Fibroblast of mammary gland (primary cell): ENCODE data around the gene NR1D1.

Experiments used
- DNase-seq: peaks from one replicate; pipeline ENCODE4 v3.0.0-alpha.2; 2010; ENCODE audit warnings: low read depth
- H3K4me3 ChIP-seq: 2 replicates; pipeline ENCODE4 v1.5.1; 2011; ENCODE audit warnings: low read depth, mild to moderate bottlenecking, low read length, moderate library complexity; ENCODE audit not compliant: control insufficient read depth
- TF ChIP-seq, protein P1 (sequence below): conservative IDR thresholded peaks from 2 replicates; pipeline ENCODE4 v1.5.1; 2011; ENCODE audit warnings: low read depth, low read length, inconsistent platforms; ENCODE audit not compliant: control insufficient read depth, insufficient read depth

Gene NR1D1

DNA sequence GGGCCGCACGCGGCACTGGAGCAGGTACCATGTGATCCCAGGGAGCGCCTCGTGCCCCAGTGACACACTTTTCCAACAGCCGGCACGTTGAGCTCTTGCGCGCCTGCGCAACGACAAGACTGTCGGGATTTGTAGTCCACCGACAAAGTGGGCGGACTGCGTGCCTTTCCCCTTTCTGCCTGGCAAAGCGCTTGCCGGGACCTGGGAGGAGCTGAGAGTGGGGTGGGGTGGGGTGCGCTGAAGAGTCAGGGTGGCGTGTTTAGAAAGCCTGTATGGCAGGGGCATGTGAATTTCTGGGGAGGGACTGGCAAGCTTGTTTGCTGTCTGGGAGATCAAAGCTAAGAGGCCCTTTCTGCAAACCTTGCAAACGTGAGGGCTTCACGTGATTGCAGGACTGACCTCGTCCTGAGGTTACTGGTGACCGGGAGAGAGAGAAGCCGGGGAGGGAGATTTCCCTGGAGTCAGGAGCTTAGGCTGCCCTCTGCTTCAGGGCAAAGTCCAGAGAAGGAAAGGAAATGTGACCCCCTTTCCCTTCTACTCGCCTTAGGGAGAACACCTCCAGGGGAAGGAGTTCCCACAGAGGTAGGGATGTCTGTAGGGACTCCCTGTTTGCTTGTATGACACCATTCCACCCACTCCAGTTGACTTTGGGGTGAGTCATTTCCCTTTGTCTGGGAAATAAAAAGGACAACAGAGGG, 429 bp upstream of the NR1D1 start:
- TF ChIP-seq, protein P1, sequence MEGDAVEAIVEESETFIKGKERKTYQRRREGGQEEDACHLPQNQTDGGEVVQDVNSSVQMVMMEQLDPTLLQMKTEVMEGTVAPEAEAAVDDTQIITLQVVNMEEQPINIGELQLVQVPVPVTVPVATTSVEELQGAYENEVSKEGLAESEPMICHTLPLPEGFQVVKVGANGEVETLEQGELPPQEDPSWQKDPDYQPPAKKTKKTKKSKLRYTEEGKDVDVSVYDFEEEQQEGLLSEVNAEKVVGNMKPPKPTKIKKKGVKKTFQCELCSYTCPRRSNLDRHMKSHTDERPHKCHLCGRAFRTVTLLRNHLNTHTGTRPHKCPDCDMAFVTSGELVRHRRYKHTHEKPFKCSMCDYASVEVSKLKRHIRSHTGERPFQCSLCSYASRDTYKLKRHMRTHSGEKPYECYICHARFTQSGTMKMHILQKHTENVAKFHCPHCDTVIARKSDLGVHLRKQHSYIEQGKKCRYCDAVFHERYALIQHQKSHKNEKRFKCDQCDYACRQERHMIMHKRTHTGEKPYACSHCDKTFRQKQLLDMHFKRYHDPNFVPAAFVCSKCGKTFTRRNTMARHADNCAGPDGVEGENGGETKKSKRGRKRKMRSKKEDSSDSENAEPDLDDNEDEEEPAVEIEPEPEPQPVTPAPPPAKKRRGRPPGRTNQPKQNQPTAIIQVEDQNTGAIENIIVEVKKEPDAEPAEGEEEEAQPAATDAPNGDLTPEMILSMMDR, result no peak
- peak; percentile 98 for DNase-seq
- H3K4me3 ChIP-seq, result peak overlapping the region; percentile 91

- peak overlapping the region; percentile 91 for H3K4me3 ChIP-seq
- no peak for DNase-seq
- TF ChIP-seq, protein P1, result no peak
Measured at GRCh38 chr17:40099619-40100418, 570 bp downstream of the NR1D1 start.

GRCh38 chr17:40098846-40099618, 1.4 kb downstream of the NR1D1 start:
- peak; percentile 99 for DNase-seq
- peak overlapping the region; percentile 91 for H3K4me3 ChIP-seq
- TF ChIP-seq, protein P1, result no peak

DNA sequence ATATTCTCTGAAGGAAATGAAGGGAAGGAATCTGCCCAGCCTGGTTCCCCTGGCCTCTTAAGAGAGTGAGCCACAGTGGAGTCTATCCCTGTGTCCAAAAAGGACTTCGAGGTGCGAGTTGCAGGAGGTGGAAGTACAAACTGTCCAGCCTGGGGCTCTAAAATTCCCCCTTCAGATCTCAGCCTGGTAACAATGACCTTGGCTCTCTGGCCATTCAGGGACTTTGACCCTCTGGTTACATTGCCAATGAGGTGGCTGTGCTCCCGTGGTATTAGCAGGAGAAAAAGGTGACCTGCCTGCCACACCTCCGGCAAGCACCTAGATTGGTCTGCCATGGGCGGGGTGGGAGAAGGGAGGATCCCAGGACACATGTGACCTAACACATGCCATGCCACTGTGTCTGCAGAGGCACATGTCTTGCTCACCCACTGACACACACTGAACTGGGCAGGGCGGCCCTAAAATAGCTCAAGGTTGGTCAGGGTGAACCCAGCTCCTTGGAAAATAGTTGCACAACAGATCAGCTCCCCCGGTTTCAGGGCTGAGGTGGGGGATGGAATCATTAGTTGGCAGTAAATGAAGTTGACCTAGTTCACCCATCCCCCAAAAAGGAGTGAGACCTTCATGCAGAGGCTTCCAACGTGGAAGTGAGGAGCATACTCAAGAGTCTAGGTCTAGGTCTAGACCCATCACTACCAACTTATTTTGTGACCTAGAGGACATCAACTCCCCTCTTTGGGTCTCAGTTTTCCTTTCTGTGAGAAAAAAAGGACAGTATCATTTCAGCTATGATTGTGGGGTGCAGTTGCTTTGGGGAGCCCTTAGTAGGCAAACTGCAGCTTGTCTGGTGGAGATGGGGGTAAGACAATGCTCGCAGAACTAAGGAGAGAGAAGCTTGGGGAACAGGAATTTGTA, 2.2 kb downstream of the NR1D1 start:
- peak overlapping the region; percentile 37 for H3K4me3 ChIP-seq
- TF ChIP-seq, protein P1, result no peak
- DNase-seq, result peak; percentile 83

GRCh38 chr17:40097087-40097486, 3.3 kb downstream of the NR1D1 start:
- H3K4me3 ChIP-seq, result no peak overlapping the region
- TF ChIP-seq, protein P1, result no peak
- no peak for DNase-seq
